Measurements from ENCODE around the gene TPCN1.
A peak's percentile ranks its signal among the peaks of the same experiment; 100 is the strongest.

DNA sequence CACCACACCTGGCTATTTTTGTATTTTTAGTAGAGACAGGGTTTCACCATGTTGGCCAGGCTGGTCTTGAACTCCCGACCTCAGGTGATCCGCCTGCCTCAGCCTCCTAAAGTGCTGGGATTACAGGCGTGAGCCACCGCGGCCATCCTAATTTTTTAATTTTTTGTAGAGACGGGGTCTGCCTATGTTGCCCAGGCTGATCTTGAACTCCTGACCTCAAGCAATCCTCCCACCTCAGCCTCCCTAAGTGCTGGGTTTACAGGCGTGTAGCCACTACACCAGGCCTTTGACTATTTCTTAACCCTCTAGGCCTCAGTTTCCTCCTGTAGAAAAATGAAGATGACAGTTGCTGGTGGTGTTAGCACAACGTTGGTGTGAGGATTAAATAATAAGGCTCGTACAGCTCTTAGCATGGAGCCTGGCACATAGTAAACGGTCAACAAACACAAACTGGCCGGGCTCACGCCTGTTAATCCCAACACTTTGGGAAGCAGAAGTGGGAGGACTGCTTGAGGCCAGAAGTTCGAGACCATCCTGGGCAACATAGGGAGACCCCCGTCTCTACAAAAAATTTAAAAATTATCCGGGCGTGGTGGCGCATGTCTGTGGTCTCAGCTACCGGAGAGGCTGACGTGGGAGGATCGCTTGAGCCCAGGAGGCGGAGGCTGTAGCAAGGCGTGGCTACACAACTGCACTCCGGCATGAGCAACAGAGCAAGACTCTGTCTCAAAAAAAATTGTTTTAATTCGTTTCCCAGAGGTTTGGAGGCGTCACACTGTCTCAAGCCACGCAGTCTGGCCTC lies 37.0 kb upstream of the TPCN1 start:
- no peak for TF ChIP-seq POLR2AphosphoS5 (IDR thresholded peaks at IDR 0.05)
- TF ChIP-seq POLR2A (IDR thresholded peaks at IDR 0.05): no peak
- TF ChIP-seq, protein P1, sequence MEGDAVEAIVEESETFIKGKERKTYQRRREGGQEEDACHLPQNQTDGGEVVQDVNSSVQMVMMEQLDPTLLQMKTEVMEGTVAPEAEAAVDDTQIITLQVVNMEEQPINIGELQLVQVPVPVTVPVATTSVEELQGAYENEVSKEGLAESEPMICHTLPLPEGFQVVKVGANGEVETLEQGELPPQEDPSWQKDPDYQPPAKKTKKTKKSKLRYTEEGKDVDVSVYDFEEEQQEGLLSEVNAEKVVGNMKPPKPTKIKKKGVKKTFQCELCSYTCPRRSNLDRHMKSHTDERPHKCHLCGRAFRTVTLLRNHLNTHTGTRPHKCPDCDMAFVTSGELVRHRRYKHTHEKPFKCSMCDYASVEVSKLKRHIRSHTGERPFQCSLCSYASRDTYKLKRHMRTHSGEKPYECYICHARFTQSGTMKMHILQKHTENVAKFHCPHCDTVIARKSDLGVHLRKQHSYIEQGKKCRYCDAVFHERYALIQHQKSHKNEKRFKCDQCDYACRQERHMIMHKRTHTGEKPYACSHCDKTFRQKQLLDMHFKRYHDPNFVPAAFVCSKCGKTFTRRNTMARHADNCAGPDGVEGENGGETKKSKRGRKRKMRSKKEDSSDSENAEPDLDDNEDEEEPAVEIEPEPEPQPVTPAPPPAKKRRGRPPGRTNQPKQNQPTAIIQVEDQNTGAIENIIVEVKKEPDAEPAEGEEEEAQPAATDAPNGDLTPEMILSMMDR (IDR thresholded peaks at IDR 0.05 in 8 of 11, conservative IDR thresholded peaks at IDR 0.05 in 3 of 11): peak in 1 of 11 experiments; percentile 18

All from spleen (tissue), 7 donors.